Spleen (tissue), 7 donors: Measurements from ENCODE around the gene C1orf174.

Experiments used
- CTCF ChIP-seq, 11 experiments: fragments of 200-600 bp in 7 of 11; fragments of 450-650 bp in 4 of 11; sonication (generic) in 4 of 11; IDR thresholded peaks in 8 of 11; conservative IDR thresholded peaks in 3 of 11; 1 replicate in 7 of 11; 2 replicates in 4 of 11; pipeline versions ENCODE4 v1.4.0 to v1.8.0; 2016 to 2021; ENCODE audit warnings: antibody characterized with exemption in 11 of 11, inconsistent platforms in 4 of 11, mild to moderate bottlenecking in 1 of 11
- POLR2A ChIP-seq, 3 donors: fragments of 450-650 bp; IDR thresholded peaks; one replicate each; pipeline ENCODE4 v1.5.1; 2017; ENCODE audit warnings: antibody characterized with exemption in 3 of 3, mild to moderate bottlenecking in 1 of 3
- POLR2AphosphoS5 ChIP-seq, 3 donors: sonication (generic); formaldehyde crosslinking; IDR thresholded peaks; one replicate each; pipeline ENCODE4 v1.5.1; 2017; ENCODE audit warnings: antibody characterized with exemption in 3 of 3
- donor health status: DM: no; HTN: no; CAD: no; lungs with moderate emphysema.
- donor health status: DM: no; HTN: no; CAD: no.
- donor health status: DM: no; HTN: no; CAD: no.

DNA sequence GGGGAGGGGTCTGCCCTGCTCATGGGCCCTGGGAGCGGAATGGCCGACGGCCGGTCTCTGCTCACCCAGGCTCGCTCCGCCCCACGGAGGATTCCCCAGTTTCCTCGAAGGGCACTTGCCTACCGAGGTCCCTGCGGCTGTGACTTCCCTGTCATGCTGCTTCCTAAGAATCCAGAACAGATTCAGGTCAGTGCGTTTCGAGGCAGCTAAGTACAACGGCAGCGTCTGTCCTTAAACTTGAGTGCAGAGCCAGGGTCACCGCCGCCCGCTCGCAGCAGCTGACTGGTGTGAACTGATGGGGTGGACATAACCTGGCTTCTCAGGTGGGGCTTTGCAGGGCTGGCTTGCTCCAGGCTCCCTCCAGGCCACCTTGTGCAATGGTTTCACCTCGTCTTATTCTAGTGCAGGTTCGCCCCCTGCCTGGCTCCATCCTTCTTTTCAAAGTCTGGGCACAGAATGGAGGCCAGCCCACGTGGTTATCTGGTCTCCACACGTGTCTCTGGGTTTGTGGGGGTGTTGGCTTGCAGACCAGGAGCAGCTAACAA, 7.6 kb upstream of the C1orf174 start:
- TF ChIP-seq CTCF (IDR thresholded peaks at IDR 0.05 in 8 of 11, conservative IDR thresholded peaks at IDR 0.05 in 3 of 11) (no peak), POLR2A (IDR thresholded peaks at IDR 0.05) (no peak), POLR2AphosphoS5 (IDR thresholded peaks at IDR 0.05) (no peak)
